Keratinocyte (primary cell): ENCODE measurements around the gene MRTFA. TPM values are rescaled to one million over a fixed set of nuclear protein-coding genes. Genes with fewer than 3 reads are reported as not detected.
"Not testable (repeated sequence)": the region's sequence is repeated elsewhere in the genome, so short reads cannot be mapped to it uniquely, and the experiment has no call there.

ENCODE experiments used
- DNase-seq: peaks from one replicate; pipeline ENCODE4 v3.0.0-alpha.2; 2011; ENCODE audit warnings: low read depth, missing footprints, low spot score
- FAIRE-seq: peaks from 2 replicates; lab custom pipeline; 2011; peaks lifted over from hg19 to GRCh38; lab: Jason Lieb, UNC
- H2AFZ ChIP-seq: 2 replicates; pipeline ENCODE4 v1.6.0; 2012; ENCODE audit warnings: low read length, control low read depth, inconsistent platforms; ENCODE audit not compliant: control insufficient read depth
- H3K27ac ChIP-seq: 2 replicates; pipeline ENCODE4 v1.5.1; 2011; ENCODE audit warnings: low read length; ENCODE audit not compliant: control insufficient read depth, insufficient read depth
- H3K27me3 ChIP-seq: 3 replicates; pipeline ENCODE4 v1.6.0; 2011; ENCODE audit warnings: low read length; ENCODE audit not compliant: control insufficient read depth, insufficient read depth; ENCODE audit errors: extremely low read depth
- H3K36me3 ChIP-seq, 2 experiments: 2 replicates in 1 of 2; 3 replicates in 1 of 2; pipeline ENCODE4 v1.5.1; 2011; ENCODE audit warnings: low read length in 2 of 2, mild to moderate bottlenecking in 1 of 2; ENCODE audit not compliant: control insufficient read depth in 2 of 2, insufficient read depth in 2 of 2; ENCODE audit errors: extremely low read depth in 1 of 2
- H3K4me1 ChIP-seq: 3 replicates; pipeline ENCODE4 v1.5.1; 2011; ENCODE audit warnings: low read length; ENCODE audit not compliant: control insufficient read depth, insufficient read depth; ENCODE audit errors: extremely low read depth
- H3K4me2 ChIP-seq: 3 replicates; pipeline ENCODE4 v1.6.0; 2011; ENCODE audit warnings: low read depth, low read length; ENCODE audit not compliant: control insufficient read depth, insufficient read depth; ENCODE audit errors: extremely low read depth
- H3K4me3 ChIP-seq, 3 experiments: fragments of 200-600 bp in 1 of 3; sonication (generic) in 1 of 3; 2 replicates in 2 of 3; 3 replicates in 1 of 3; pipeline ENCODE4 v1.5.1; 2011 to 2016; ENCODE audit warnings: low read length in 3 of 3, mild to moderate bottlenecking in 3 of 3, control low read depth in 2 of 3, inconsistent platforms in 1 of 3, low read depth in 1 of 3, mixed read lengths in 1 of 3, mixed run types in 1 of 3, moderate library complexity in 1 of 3; ENCODE audit not compliant: control insufficient read depth in 2 of 3, insufficient read depth in 2 of 3; ENCODE audit errors: extremely low read depth in 1 of 3
- H3K79me2 ChIP-seq: 2 replicates; pipeline ENCODE4 v1.6.0; 2012; ENCODE audit warnings: low read length; ENCODE audit not compliant: control insufficient read depth, insufficient read depth
- H3K9ac ChIP-seq: 3 replicates; pipeline ENCODE4 v1.6.0; 2011; ENCODE audit warnings: low read length; ENCODE audit not compliant: control insufficient read depth, insufficient read depth; ENCODE audit errors: extremely low read depth
- H3K9me1 ChIP-seq: 3 replicates; pipeline ENCODE4 v1.6.0; 2011; ENCODE audit warnings: low read length; ENCODE audit not compliant: control insufficient read depth, insufficient read depth; ENCODE audit errors: extremely low read depth
- H3K9me3 ChIP-seq: 2 replicates; pipeline ENCODE4 v1.5.1; 2012; ENCODE audit warnings: low read depth, low read length; ENCODE audit not compliant: control insufficient read depth
- H4K20me1 ChIP-seq: 3 replicates; pipeline ENCODE4 v1.6.0; 2011; ENCODE audit warnings: low read length; ENCODE audit not compliant: control insufficient read depth, insufficient read depth; ENCODE audit errors: extremely low read depth
- EZH2 ChIP-seq: IDR thresholded peaks from one replicate; pipeline ENCODE4 v1.6.1; 2012; ENCODE audit warnings: inconsistent platforms, mild to moderate bottlenecking, low read length, moderate library complexity
- dilution Hi-C: fragments of 300-500 bp; cut with MboI; formaldehyde crosslinking; loops from one replicate; pipeline ENCODE4 v1.7.0; 2020; ENCODE audit warnings: low sequenced_read_pairs; ENCODE audit not compliant: extremely low pct_ligation_motif_present
- polyA plus RNA-seq, 5 experiments: library from polyadenylated mRNA; depleted of rRNA in 3 of 5; stranded (reverse) in 3 of 5; stranded (forward) in 1 of 5; unstranded in 1 of 5; fragments of >200 nt; gene quantifications; 1 replicate in 1 of 5; 2 replicates in 3 of 5; 3 replicates in 1 of 5; pipeline versions ENCODE4 v1.2.1 to v1.2.3, GENCODE V29; 2011 to 2012; ENCODE audit warnings: missing spikeins in 2 of 5, low read depth in 1 of 5, low replicate concordance in 1 of 5
- TF ChIP-seq, protein P1 (sequence below), 3 experiments: IDR thresholded peaks in 1 of 3; conservative IDR thresholded peaks in 1 of 3; optimal IDR thresholded peaks in 1 of 3; 2 replicates in 2 of 3; 3 replicates in 1 of 3; pipeline versions ENCODE3 to v1.5.1; 2011; ENCODE audit warnings: low read length in 3 of 3, mild to moderate bottlenecking in 3 of 3, moderate library complexity in 2 of 3, control low read depth in 1 of 3, inconsistent platforms in 1 of 3; ENCODE audit not compliant: insufficient read depth in 2 of 3; ENCODE audit errors: extremely low read depth in 1 of 3

The MRTFA gene
- polyA plus RNA-seq, 1 donor (not counting 4 experiments of a cell fraction or from before 2014, with no cell fraction given) = 6.5 TPM

DNA sequence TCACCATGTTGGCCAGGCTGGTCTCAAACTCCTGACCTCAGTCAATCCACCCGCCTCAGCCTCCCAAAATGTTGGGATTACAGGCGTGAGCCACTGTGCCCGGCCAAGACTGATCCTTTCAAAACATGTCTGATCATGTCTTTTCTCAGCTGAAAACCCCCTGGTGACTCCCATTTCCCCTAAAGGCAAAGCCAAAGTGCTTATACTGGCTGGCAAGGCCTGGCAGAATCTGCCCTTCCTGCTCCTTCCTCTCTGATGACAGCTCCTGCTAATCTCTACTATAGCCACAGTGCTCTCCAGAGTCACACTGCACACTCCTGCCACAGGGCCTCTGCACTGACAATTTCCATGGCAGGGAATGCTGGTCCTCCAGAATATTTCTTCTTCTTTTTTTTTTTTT is 40.1 kb upstream of the MRTFA start:
- Histone ChIP-seq H2AFZ (no peak overlapping the region), H3K27me3 (peaks cover 6% of the 10 kb centered on the region), H3K4me2 (no peak overlapping the region), H3K4me1 (peaks cover 16% of the 10 kb centered on the region), H3K27ac (no peak overlapping the region), H4K20me1 (no peaks in the 10 kb centered on the region), H3K9me3 (no peaks in the 10 kb centered on the region), H3K79me2 (no peaks in the 10 kb centered on the region), H3K9me1 (no peaks in the 10 kb centered on the region), H3K9ac (no peak overlapping the region), H3K4me3 (no peak overlapping the region), H3K36me3 (no peaks in the 10 kb centered on the region)
- dilution Hi-C loops = no loop called here
- no peak for DNase-seq
- TF ChIP-seq, protein P1, sequence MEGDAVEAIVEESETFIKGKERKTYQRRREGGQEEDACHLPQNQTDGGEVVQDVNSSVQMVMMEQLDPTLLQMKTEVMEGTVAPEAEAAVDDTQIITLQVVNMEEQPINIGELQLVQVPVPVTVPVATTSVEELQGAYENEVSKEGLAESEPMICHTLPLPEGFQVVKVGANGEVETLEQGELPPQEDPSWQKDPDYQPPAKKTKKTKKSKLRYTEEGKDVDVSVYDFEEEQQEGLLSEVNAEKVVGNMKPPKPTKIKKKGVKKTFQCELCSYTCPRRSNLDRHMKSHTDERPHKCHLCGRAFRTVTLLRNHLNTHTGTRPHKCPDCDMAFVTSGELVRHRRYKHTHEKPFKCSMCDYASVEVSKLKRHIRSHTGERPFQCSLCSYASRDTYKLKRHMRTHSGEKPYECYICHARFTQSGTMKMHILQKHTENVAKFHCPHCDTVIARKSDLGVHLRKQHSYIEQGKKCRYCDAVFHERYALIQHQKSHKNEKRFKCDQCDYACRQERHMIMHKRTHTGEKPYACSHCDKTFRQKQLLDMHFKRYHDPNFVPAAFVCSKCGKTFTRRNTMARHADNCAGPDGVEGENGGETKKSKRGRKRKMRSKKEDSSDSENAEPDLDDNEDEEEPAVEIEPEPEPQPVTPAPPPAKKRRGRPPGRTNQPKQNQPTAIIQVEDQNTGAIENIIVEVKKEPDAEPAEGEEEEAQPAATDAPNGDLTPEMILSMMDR (optimal IDR thresholded peaks at IDR 0.05 in 1 of 3, IDR thresholded peaks at IDR 0.05 in 1 of 3, conservative IDR thresholded peaks at IDR 0.05 in 1 of 3; ENCODE audit: extremely low read depth in 1 of 3, insufficient read depth in 2 of 3, low read length in 3 of 3) = no peak
- no peak for TF ChIP-seq EZH2
- FAIRE-seq = no peak

DNA sequence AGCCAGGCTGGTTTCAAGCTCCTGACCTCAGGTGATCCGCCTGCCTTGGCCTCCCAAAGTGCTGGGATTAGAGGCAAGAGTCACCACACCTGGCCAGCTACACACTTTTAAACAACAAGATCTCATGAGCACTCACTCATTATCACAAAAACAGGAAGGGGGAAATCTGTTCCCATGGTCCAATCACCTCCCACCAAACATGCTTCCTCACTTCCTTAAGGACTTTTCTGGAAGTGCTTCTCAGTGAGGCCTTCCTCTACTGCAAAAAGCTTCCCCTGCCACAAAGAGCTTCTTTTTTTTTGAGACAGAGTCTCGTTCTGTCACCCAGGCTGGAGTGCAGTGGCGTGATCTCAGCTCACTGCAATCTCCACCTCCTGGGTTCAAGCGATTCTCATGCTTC is 39.6 kb upstream of the MRTFA start:
- FAIRE-seq = peak; percentile 20
- peaks cover 16% of the 10 kb centered on the region for H3K4me1 ChIP-seq
- H2AFZ ChIP-seq, H3K9me3 ChIP-seq, H3K27me3 ChIP-seq, dilution Hi-C loops, H3K9me1 ChIP-seq, H3K4me3 ChIP-seq, H3K4me2 ChIP-seq, H3K27ac ChIP-seq, H4K20me1 ChIP-seq, H3K79me2 ChIP-seq, H3K9ac ChIP-seq, DNase-seq, H3K36me3 ChIP-seq: not testable (repeated sequence)

DNA sequence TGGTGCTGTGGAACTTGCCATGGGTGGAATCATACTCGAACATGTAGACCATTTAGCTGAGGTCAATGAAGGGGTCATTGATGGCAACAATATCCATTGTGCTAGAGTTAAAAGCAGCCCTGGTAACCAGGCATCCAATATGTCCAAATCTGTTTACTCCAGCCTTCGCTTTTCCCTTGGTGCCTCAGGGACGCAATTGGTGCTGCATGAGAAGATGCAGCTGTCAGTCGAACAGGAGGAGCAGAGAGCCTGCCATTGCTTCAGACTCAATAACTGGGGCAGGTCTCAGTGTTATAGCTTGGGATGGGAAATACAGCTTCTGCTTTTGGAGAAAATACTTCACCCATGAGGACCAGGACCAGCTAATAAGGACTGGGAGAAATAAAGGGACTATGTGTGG is 37.8 kb upstream of the MRTFA start:
- H3K4me2 ChIP-seq = no peak overlapping the region
- H3K79me2 ChIP-seq = no peaks in the 10 kb centered on the region
- H3K36me3 ChIP-seq = no peaks in the 10 kb centered on the region
- DNase-seq (no peak), FAIRE-seq (no peak)
- H3K27me3 ChIP-seq = peaks cover 5% of the 10 kb centered on the region
- TF ChIP-seq, protein P1 (optimal IDR thresholded peaks at IDR 0.05 in 1 of 3, IDR thresholded peaks at IDR 0.05 in 1 of 3, conservative IDR thresholded peaks at IDR 0.05 in 1 of 3; ENCODE audit: extremely low read depth in 1 of 3, insufficient read depth in 2 of 3, low read length in 3 of 3) = no peak
- TF ChIP-seq EZH2 = no peak
- no peak overlapping the region for H3K27ac ChIP-seq
- no peaks in the 10 kb centered on the region for H3K9me1 ChIP-seq
- H3K4me3 ChIP-seq = no peak overlapping the region
- no peak overlapping the region for H2AFZ ChIP-seq
- dilution Hi-C loops = no loop called here
- no peaks in the 10 kb centered on the region for H3K9me3 ChIP-seq
- no peaks in the 10 kb centered on the region for H4K20me1 ChIP-seq
- peaks cover 19% of the 10 kb centered on the region for H3K4me1 ChIP-seq
- H3K9ac ChIP-seq = no peak overlapping the region
